ENCODE results near the gene TUFT1.

The TUFT1 gene

DNA sequence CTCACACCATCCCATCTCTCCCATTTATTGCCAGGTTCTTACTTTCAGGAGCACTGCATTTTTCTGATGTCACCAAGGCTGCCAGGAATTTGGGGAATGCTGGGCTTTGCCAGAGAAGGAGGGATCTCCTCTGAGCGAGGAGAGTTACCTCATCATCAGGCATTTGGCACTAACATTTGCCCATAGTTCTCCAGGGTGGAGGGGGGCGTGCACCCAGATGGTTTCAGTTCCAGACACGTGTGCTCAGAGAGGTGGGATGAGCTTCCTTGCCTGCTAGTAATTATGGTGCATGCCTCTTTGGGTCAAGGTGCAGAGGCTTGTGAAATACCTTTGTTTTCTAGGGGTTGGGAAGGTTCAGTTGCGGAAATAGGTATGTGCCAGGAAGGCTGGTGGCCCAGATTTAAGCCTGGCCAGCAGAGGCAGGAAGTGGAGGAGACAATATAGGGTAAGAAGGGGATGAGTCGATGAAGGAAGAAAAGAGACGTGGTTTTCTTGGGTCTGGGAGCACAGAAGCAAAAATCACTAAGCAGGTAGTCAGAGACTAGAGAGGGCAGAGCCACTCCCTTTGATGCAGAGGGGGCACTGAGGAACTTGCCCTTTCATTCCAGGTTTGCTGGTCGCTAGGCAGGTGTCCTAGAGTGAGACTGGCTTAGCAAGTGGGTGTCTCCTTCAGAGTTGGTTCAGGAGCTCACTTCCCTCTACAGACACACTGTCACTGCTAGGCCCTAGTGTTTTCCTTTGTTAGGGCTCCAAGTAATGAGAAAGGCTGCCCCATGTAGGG, 7.2 kb downstream of the TUFT1 start:
- Mint-ChIP-seq H3K27ac (ENCODE audit: low read depth) (no peak overlapping the region), H3K27me3 (no peaks in the 10 kb centered on the region), H3K9me3 (no peaks in the 10 kb centered on the region), H3K36me3 (ENCODE audit: insufficient read depth) (no peaks in the 10 kb centered on the region), H3K4me3 (no peak overlapping the region), H3K4me1 (no peaks in the 10 kb centered on the region)
- no peak for ATAC-seq (replicated peaks; ENCODE audit: extremely low read depth, poor library complexity, severe bottlenecking)
- DNase-seq (ENCODE audit: low spot score in 2 of 2), result no peak

DNA sequence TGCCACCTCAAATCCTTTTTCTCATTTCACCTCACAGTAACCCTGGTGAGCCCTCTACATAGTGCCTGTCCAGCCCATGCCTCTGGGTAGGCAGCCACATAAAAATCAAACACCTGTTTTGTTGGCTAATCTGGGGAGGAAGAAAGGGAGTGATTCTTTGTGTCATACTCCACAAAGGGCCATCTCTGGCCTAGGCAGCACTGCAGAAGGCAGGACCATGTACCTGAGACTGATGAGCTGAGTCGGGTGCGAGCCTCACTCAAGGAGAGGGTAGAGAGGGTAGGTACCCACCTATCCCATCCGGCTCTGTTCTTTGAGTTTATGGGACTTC, 7.8 kb downstream of the TUFT1 start:
- H3K4me1 Mint-ChIP-seq, result no peaks in the 10 kb centered on the region
- H3K27ac Mint-ChIP-seq (ENCODE audit: low read depth), result no peak overlapping the region
- H3K27me3 Mint-ChIP-seq, result no peaks in the 10 kb centered on the region
- DNase-seq (ENCODE audit: low spot score in 2 of 2), result no peak
- no peak overlapping the region for H3K4me3 Mint-ChIP-seq
- no peaks in the 10 kb centered on the region for H3K9me3 Mint-ChIP-seq
- no peaks in the 10 kb centered on the region for H3K36me3 Mint-ChIP-seq (ENCODE audit: insufficient read depth)
- ATAC-seq (replicated peaks; ENCODE audit: extremely low read depth, poor library complexity, severe bottlenecking), result no peak

DNA sequence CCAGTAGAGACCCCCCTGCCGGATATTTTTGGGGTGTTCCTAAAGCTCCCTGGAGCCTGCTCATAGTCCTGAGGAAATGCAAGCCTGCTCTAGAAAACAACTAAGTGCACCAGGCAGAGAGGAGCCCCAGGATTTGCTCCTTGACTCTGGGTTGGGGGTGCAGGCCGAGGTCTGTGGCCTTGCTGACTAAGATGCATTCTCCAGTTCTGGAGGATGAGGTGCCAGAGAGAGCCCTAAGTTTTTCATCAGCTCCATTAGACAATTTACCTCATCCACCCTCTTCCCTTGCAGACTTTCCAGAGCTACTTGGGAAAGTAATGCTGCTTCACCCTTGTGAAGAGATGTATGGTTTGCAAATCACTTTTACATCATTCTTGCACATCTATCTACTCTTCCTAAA, 9.1 kb downstream of the TUFT1 start:
- H3K27me3 Mint-ChIP-seq, result no peaks in the 10 kb centered on the region
- no peaks in the 10 kb centered on the region for H3K9me3 Mint-ChIP-seq
- no peaks in the 10 kb centered on the region for H3K36me3 Mint-ChIP-seq (ENCODE audit: insufficient read depth)
- H3K4me1 Mint-ChIP-seq, result no peaks in the 10 kb centered on the region
- H3K27ac Mint-ChIP-seq (ENCODE audit: low read depth), result no peak overlapping the region
- no peak for ATAC-seq (replicated peaks; ENCODE audit: extremely low read depth, poor library complexity, severe bottlenecking)
- DNase-seq (ENCODE audit: low spot score in 2 of 2), result no peak
- H3K4me3 Mint-ChIP-seq, result no peak overlapping the region

DNA sequence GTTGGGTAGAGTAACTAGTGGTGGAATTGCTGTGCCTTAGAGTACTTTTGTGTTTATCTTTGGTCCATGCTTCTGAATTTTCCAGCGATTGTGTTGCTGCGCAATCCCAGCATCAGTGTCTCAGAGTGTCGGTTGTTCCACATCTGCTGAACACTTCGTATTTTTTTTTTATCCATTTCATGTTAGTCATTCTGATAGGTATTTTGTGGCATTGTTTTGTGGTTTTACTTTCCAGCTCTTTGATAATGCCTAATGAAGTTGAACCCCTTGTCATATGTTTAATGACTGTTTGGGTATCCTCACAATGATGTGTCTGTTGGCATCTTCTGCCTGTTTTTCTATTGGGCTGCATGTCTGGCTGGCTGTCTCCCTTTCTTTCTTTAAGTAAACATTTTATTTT, 13.6 kb downstream of the TUFT1 start:
- no peaks in the 10 kb centered on the region for H3K36me3 Mint-ChIP-seq (ENCODE audit: insufficient read depth)
- no peak for ATAC-seq (replicated peaks; ENCODE audit: extremely low read depth, poor library complexity, severe bottlenecking)
- peaks cover 6% of the 10 kb centered on the region for H3K27me3 Mint-ChIP-seq
- no peak overlapping the region for H3K4me3 Mint-ChIP-seq
- DNase-seq (ENCODE audit: low spot score in 2 of 2), result no peak
- no peak overlapping the region for H3K27ac Mint-ChIP-seq (ENCODE audit: low read depth)
- H3K9me3 Mint-ChIP-seq, result no peaks in the 10 kb centered on the region
- no peaks in the 10 kb centered on the region for H3K4me1 Mint-ChIP-seq

DNA sequence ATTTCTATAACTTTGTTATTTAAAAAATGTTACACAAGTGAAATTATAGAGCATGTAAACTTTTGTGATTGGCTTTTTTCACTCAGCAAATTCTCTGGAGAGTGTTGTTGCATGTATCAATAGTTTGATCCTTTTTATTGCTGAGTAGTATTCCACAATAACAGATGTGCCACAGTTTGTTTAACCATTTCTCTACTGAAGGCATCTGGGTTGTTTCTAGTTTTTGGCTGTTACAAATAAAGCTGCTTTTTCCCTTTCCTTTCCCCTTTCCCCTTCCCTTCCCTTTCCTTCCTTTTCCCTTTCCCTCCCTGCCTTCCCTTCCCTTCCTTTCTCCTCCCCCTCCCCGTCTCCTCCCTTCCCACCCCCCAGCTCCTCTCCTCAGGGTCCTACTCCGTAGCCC, 15.9 kb downstream of the TUFT1 start:
- H3K27me3 Mint-ChIP-seq, result peaks cover 16% of the 10 kb centered on the region
- no peak overlapping the region for H3K4me3 Mint-ChIP-seq
- no peak for ATAC-seq (replicated peaks; ENCODE audit: extremely low read depth, poor library complexity, severe bottlenecking)
- no peak for DNase-seq (ENCODE audit: low spot score in 2 of 2)
- no peaks in the 10 kb centered on the region for H3K36me3 Mint-ChIP-seq (ENCODE audit: insufficient read depth)
- H3K9me3 Mint-ChIP-seq, result no peaks in the 10 kb centered on the region
- no peaks in the 10 kb centered on the region for H3K4me1 Mint-ChIP-seq
- H3K27ac Mint-ChIP-seq (ENCODE audit: low read depth), result no peak overlapping the region

DNA sequence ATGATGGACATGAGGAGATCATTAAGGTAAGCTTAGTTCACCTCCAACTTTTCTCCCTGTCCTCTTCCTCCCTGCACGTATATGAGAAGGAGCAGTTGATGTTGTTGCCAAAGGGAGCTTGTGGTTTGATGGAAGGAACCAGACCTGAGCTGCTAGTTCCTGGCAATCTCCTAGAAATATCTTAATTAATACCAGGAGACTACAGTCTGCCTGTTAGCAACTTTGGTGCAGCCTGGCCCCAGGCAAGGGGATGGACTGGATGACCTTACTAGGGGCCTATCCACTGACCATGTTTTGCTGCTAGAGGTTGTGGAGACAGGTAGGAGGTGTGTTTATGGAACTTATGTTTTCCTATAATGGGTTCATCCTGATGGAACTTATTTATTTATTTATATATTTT, 22.6 kb downstream of the TUFT1 start:
- H3K27ac Mint-ChIP-seq (ENCODE audit: low read depth), result no peak overlapping the region
- no peak for DNase-seq (ENCODE audit: low spot score in 2 of 2)
- H3K36me3 Mint-ChIP-seq (ENCODE audit: insufficient read depth), result no peaks in the 10 kb centered on the region
- H3K4me1 Mint-ChIP-seq, result no peaks in the 10 kb centered on the region
- H3K27me3 Mint-ChIP-seq, result peaks cover 16% of the 10 kb centered on the region
- H3K4me3 Mint-ChIP-seq, result no peak overlapping the region
- no peak for ATAC-seq (replicated peaks; ENCODE audit: extremely low read depth, poor library complexity, severe bottlenecking)
- no peaks in the 10 kb centered on the region for H3K9me3 Mint-ChIP-seq

DNA sequence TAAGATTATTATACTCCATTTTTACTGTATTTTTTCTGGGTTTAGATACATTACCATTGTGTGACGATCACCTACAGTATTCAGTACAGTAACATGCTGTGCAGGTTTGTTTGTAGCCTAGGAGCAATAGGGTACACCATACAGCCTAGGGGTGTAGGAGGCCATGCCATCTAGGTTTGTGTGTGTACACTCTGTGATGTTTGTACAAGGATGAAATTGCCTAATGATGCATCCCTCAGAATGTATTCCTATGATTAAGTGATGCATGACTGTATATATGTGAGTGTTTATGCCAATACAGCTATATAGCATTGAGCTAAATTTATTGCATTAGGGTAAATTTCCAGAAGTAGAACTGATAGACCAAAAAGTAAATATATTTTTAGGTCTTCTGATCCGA, 23.3 kb downstream of the TUFT1 start:
- Mint-ChIP-seq H3K4me1 (no peaks in the 10 kb centered on the region), H3K4me3 (no peak overlapping the region), H3K9me3 (no peaks in the 10 kb centered on the region), H3K36me3 (ENCODE audit: insufficient read depth) (no peaks in the 10 kb centered on the region), H3K27me3 (peaks cover 12% of the 10 kb centered on the region), H3K27ac (ENCODE audit: low read depth) (no peak overlapping the region)
- no peak for ATAC-seq (replicated peaks; ENCODE audit: extremely low read depth, poor library complexity, severe bottlenecking)
- no peak for DNase-seq (ENCODE audit: low spot score in 2 of 2)

DNA sequence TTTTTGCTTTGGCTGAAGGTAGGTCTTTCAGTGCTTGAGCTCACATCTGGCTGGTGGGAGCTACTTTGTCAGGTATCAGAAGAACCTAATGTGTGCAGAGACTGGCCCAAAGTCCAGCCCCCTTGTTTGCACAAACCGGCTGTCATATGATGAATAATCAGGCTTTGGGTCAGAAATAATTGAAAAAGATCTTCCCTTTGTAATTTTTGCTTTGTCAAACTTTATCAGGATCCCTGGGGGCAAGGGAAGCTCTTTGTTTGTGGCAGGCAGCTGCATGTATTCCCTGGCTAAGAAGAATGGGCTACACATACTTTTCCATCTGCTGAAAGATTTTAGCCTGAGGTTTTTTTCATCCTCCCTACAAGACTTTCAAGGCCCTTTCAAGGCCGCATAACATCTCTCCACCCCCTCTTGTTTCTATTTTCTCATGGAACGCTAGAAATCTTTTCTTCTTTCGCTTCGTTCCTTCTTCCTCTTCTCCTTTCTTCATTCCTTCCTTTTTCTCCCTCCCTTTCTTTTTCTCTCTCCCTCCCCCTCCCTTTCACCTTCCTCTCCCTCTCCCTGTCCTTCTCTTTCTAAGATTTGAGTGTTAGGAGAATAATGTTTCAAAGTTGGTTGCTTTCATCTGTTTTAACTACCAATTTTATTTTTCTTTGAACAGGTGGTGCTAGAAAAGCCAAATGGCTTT, 25.5 kb downstream of the TUFT1 start:
- no peaks in the 10 kb centered on the region for H3K4me1 Mint-ChIP-seq
- no peak overlapping the region for H3K27ac Mint-ChIP-seq (ENCODE audit: low read depth)
- H3K9me3 Mint-ChIP-seq, result no peaks in the 10 kb centered on the region
- no peak for DNase-seq (ENCODE audit: low spot score in 2 of 2)
- H3K27me3 Mint-ChIP-seq, result no peaks in the 10 kb centered on the region
- no peak for ATAC-seq (replicated peaks; ENCODE audit: extremely low read depth, poor library complexity, severe bottlenecking)
- H3K36me3 Mint-ChIP-seq (ENCODE audit: insufficient read depth), result no peaks in the 10 kb centered on the region
- no peak overlapping the region for H3K4me3 Mint-ChIP-seq

DNA sequence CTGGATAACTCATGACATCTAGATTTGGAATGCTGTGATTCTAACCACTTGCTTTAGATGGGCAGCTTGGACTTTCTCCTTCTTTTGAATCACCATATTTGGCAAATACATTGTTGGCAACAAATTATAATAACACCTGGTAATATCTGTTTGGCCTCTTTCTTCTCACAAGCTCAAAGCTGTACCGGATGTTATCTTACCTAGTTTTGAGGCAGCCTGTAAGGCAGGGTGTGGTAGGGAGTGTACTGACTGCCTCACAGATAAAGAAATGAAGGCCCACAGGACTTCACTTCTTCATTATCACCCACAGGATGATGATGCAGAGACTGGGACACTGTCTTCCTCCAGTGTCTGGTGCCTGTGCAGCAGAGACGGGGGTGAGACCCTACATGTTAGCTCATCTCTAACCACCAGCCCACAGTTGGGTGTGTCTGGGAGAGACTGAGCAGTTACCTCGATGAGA, 28.5 kb downstream of the TUFT1 start:
- H3K4me1 Mint-ChIP-seq, result no peaks in the 10 kb centered on the region
- no peaks in the 10 kb centered on the region for H3K36me3 Mint-ChIP-seq (ENCODE audit: insufficient read depth)
- no peak overlapping the region for H3K27ac Mint-ChIP-seq (ENCODE audit: low read depth)
- no peaks in the 10 kb centered on the region for H3K27me3 Mint-ChIP-seq
- H3K4me3 Mint-ChIP-seq, result no peak overlapping the region
- H3K9me3 Mint-ChIP-seq, result no peaks in the 10 kb centered on the region
- DNase-seq (ENCODE audit: low spot score in 2 of 2) (peak in 1 of 2 donors; percentile 21), ATAC-seq (replicated peaks; ENCODE audit: extremely low read depth, poor library complexity, severe bottlenecking) (peak; percentile 91)

DNA sequence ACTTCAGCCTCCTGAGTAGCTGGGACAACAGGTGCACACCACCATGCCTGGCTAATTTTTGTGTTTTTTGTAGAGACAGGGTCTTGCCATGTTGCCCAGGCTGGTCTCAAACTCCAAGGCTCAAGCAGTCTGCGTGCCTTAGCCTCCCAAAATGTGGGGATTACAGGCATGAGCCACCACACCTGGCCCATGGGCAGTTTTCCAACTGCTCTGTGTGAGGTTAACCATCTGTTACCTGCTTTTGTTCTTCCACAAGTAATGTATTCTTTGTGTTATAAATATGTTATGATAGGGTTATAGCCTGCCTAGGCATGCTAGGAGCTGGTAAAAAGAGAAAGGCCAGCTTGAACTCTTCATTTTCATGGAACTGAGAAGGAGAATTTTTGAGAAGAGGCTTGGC, 30.7 kb downstream of the TUFT1 start:
- H3K9me3 Mint-ChIP-seq, result no peaks in the 10 kb centered on the region
- no peak for ATAC-seq (replicated peaks; ENCODE audit: extremely low read depth, poor library complexity, severe bottlenecking)
- DNase-seq (ENCODE audit: low spot score in 2 of 2), result no peak
- no peaks in the 10 kb centered on the region for H3K36me3 Mint-ChIP-seq (ENCODE audit: insufficient read depth)
- H3K27ac Mint-ChIP-seq (ENCODE audit: low read depth), result no peak overlapping the region
- no peaks in the 10 kb centered on the region for H3K27me3 Mint-ChIP-seq
- no peak overlapping the region for H3K4me3 Mint-ChIP-seq
- no peaks in the 10 kb centered on the region for H3K4me1 Mint-ChIP-seq

DNA sequence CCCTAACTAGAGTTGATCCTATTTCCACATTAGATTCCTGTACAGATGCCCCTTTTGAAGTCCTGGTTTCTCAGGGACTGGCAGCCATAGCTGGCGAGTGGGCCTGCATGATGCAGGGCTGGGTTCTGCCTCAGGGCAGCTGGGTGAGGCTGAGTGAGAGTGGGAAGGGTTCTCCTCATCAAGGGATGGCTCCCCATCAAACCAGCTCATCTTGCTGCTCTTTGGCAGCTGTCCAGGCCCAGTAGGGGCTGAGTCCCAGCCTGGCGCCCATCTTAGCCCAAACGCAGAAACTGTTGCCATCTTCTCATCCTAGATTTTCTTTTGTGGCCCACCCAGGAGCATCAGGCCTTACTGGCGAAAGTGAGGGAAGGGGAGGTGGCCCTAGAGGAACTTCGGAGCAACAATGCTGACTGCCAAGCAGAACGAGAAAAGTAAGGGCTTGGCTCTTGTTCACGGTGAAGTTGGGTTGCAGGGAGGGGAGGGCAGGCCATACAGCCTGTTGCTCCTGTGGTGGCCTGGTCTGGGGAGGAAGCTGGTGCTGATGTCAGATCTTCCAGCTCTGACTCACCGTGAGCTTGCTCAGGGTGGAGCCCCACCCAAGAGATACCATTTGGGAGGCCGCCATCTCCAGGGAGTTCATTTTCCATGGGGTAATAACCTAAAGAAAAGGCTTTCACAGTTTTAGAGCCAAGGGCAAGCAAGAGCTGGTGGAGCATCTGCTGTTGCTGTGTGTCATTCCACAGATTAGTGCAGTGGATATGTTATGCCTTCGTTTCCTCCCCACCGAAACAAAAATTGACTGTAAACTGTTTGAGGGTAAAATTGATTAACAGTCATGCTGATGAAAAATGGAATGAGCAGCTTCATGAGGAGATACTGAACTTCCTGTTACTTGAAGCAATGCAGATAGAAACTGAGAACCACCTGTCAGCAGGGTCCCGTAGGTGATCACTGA, 34.7 kb downstream of the TUFT1 start:
- no peak overlapping the region for H3K4me3 Mint-ChIP-seq
- H3K9me3 Mint-ChIP-seq, result no peaks in the 10 kb centered on the region
- no peaks in the 10 kb centered on the region for H3K36me3 Mint-ChIP-seq (ENCODE audit: insufficient read depth)
- H3K27ac Mint-ChIP-seq (ENCODE audit: low read depth), result no peak overlapping the region
- H3K4me1 Mint-ChIP-seq, result no peaks in the 10 kb centered on the region
- DNase-seq (ENCODE audit: low spot score in 2 of 2), result no peak
- no peaks in the 10 kb centered on the region for H3K27me3 Mint-ChIP-seq
- no peak for ATAC-seq (replicated peaks; ENCODE audit: extremely low read depth, poor library complexity, severe bottlenecking)

DNA sequence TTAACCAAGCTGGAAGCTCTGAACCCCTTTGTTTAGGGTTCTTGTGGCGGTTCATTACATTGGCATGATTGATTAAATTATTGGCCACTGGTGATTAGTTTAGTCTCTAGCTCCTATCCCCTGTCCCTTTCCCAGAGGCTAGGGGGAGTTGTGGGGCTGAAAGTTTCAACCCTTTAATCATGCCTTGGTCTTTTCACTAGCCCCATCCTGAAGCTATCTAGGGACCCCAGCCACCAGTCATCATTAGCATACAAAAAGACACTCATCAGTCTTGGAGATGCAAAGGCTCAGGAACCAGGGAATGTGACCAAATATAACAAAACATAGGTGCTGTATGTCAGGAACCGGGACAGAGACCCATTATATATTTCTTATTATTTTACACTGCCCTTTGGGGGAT, 37.1 kb downstream of the TUFT1 start:
- DNase-seq (ENCODE audit: low spot score in 2 of 2) (no peak), ATAC-seq (replicated peaks; ENCODE audit: extremely low read depth, poor library complexity, severe bottlenecking) (no peak)
- Mint-ChIP-seq H3K9me3 (no peaks in the 10 kb centered on the region), H3K4me3 (no peak overlapping the region), H3K27me3 (no peaks in the 10 kb centered on the region), H3K27ac (ENCODE audit: low read depth) (no peak overlapping the region), H3K4me1 (no peaks in the 10 kb centered on the region), H3K36me3 (ENCODE audit: insufficient read depth) (peaks cover 2% of the 10 kb centered on the region)
